Uterus (tissue), 4 donors: ENCODE data around the gene CEP89. TPM values are rescaled to one million over a fixed set of nuclear protein-coding genes. Genes with fewer than 3 reads are reported as not detected.
"Not testable (repeated sequence)": the region's sequence is repeated elsewhere in the genome, so short reads cannot be mapped to it uniquely, and the experiment has no call there.

Experiments
- DNase-seq, 2 donors: peaks; one replicate each; pipeline ENCODE4 v3.0.0-alpha.2; 2019 to 2020
- H3K27ac ChIP-seq, 2 donors: fragments of 200-600 bp; sonication (generic); 1 replicate in 1 of 2; 2 replicates in 1 of 2; pipeline ENCODE4 v1.5.1; 2016 to 2018
- H3K27me3 ChIP-seq, 2 donors: fragments of 200-600 bp; sonication (generic); one replicate each; pipeline ENCODE4 v1.5.1; 2018 to 2019; ENCODE audit warnings: control low read depth in 1 of 2
- H3K36me3 ChIP-seq, 2 donors: fragments of 200-600 bp; sonication (generic); one replicate each; pipeline ENCODE4 v1.5.1; 2019; ENCODE audit warnings: control low read depth in 1 of 2
- H3K4me1 ChIP-seq, 2 donors: fragments of 200-600 bp; sonication (generic); one replicate each; pipeline ENCODE4 v1.5.1; 2018 to 2019; ENCODE audit warnings: control low read depth in 1 of 2
- H3K4me3 ChIP-seq, 2 donors: fragments of 200-600 bp; sonication (generic); 1 replicate in 1 of 2; 2 replicates in 1 of 2; pipeline ENCODE4 v1.5.1; 2018 to 2019; ENCODE audit warnings: mild to moderate bottlenecking in 1 of 2
- H3K9me3 ChIP-seq, 2 donors: fragments of 200-600 bp; sonication (generic); one replicate each; pipeline ENCODE4 v1.5.1; 2019; ENCODE audit warnings: control low read depth in 1 of 2
- POLR2A ChIP-seq, 2 donors: fragments of 450-650 bp; IDR thresholded peaks; one replicate each; pipeline ENCODE4 v1.6.1; 2016; ENCODE audit warnings: antibody characterized with exemption in 2 of 2, mild to moderate bottlenecking in 1 of 2, moderate library complexity in 1 of 2
- intact Hi-C: fragments of 100-400 bp; cut with DNase I; formaldehyde crosslinking; loops from one replicate; pipeline ENCODE4 v1.15.1; 2023; ENCODE audit warnings: low total_unique reads
- total RNA-seq, 4 donors: library from RNA; depleted of rRNA in 3 of 4; stranded (reverse); fragments of >200 nt in 3 of 4; gene quantifications; one replicate each; pipeline versions ENCODE4 v1.1.0 to v1.2.4, GENCODE V29; 2014 to 2023
- TF ChIP-seq, protein P1 (sequence below), 4 experiments: fragments of 200-600 bp in 2 of 4; fragments of 450-650 bp in 2 of 4; sonication (generic) in 2 of 4; IDR thresholded peaks; one replicate each; pipeline ENCODE4 v1.5.1; 2016 to 2019; ENCODE audit warnings: antibody characterized with exemption in 4 of 4, mild to moderate bottlenecking in 2 of 4, moderate library complexity in 1 of 4
- donor health status: DM: yes; HTN: yes; CAD: no.

The CEP89 gene
- total RNA-seq, 4 donors from 2014 or later = 5.1 to 29.2 (median 10.6) TPM

DNA sequence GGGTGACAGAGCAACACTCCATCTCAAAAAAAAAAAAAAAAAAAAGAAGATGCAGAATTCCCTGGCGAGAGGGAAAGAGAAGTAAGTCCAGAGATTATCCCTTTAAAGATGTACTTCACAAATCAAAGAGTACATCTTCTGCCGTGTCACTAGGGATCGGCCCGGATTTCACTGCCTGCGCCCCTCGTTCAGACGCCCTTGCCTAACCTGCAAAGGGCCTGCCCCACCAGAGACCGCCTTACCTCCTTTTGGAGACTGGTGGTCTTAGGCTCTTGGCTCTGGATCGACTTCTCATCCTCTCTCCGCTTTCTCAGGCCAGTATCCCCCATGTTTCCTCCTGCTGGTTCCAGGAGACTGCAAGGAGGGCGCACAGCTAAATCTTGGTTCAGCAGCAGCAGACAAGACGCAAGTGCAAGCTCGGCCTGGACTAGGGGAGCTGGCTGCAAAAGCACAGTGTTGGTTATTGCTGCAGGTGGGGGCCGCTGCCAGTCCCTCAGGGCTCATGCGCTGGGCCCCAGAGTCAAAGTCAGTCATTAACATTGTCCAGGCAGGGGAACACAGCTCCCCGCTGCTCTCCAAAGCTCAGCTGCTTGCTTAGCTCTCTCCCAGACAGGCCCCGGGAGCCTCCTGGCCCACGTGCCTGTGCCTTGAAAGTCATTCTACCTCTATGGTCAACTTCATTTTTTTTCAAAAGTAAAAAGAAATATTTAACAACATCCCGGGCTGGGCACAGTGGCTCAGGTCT is 103.4 kb downstream of the CEP89 start:
- no peak for TF ChIP-seq POLR2A (IDR thresholded peaks at IDR 0.05)
- TF ChIP-seq, protein P1, sequence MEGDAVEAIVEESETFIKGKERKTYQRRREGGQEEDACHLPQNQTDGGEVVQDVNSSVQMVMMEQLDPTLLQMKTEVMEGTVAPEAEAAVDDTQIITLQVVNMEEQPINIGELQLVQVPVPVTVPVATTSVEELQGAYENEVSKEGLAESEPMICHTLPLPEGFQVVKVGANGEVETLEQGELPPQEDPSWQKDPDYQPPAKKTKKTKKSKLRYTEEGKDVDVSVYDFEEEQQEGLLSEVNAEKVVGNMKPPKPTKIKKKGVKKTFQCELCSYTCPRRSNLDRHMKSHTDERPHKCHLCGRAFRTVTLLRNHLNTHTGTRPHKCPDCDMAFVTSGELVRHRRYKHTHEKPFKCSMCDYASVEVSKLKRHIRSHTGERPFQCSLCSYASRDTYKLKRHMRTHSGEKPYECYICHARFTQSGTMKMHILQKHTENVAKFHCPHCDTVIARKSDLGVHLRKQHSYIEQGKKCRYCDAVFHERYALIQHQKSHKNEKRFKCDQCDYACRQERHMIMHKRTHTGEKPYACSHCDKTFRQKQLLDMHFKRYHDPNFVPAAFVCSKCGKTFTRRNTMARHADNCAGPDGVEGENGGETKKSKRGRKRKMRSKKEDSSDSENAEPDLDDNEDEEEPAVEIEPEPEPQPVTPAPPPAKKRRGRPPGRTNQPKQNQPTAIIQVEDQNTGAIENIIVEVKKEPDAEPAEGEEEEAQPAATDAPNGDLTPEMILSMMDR (IDR thresholded peaks at IDR 0.05) = no peak
- no peaks in the 10 kb centered on the region for H3K9me3 ChIP-seq
- no peaks in the 10 kb centered on the region for H3K4me1 ChIP-seq
- H3K36me3 ChIP-seq = no peaks in the 10 kb centered on the region
- DNase-seq = no peak
- intact Hi-C loops = no loop called here
- H3K27me3 ChIP-seq = no peaks in the 10 kb centered on the region
- no peak overlapping the region for H3K27ac ChIP-seq
- no peak overlapping the region for H3K4me3 ChIP-seq

DNA sequence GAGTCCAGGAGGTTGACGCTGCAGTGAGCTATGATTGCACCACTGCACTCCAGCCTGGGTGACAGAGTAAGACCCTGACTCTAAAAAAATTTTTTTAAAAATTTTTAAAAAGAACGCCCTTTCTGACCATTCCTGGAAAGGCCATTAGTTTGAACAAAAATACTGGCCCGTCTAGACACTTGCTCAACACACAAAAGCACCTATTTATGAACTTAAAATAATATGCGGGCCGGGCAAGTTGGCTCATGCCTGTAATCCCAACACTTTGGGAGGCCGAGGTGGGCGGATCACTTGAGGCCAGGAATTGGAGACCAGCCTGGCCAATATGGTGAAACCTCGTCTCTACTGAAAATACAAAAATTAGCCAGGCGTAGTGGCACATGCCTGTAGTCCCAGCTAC is 104.3 kb downstream of the CEP89 start:
- H3K9me3 ChIP-seq, H3K36me3 ChIP-seq, H3K4me1 ChIP-seq, DNase-seq, H3K27me3 ChIP-seq, intact Hi-C loops, H3K27ac ChIP-seq, H3K4me3 ChIP-seq: not testable (repeated sequence)

DNA sequence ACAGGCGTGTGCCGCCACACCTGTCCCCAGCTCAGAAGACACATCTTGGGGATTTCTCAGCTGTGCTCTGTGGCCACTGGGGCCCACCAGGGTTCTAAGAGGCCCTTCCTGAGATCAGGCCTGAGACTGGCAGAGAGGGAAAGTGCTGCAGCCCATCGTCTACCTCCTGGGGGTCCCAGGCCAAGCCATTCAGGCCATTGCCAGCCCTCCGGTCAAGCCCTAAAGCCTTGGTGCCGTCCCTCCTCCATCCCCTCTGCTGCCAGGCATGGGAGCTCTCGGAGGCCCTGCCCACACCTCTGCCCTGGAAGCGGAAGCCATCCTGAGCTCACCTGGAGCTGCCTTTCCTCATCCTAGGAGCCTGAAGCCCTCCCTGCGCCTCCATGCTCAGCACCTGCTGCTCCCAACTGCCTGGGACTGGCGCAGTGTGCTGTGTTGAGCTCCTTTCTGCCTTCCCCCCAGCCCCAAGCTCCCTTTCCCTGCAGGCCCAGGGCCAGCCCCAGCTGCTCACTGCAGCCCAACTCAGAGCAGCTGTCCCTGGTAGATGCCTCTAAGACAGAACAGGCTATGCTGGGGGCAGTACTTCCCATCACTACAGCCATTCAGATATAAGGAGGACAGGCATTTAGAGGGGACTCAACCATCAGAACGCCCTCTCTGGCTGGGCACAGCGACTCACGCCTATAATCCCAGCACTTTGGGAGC is 105.0 kb downstream of the CEP89 start:
- no peaks in the 10 kb centered on the region for H3K9me3 ChIP-seq
- no peak overlapping the region for H3K4me3 ChIP-seq
- TF ChIP-seq, protein P1 (IDR thresholded peaks at IDR 0.05) = no peak
- no peak for TF ChIP-seq POLR2A (IDR thresholded peaks at IDR 0.05)
- H3K36me3 ChIP-seq = no peaks in the 10 kb centered on the region
- H3K27ac ChIP-seq = no peak overlapping the region
- no peaks in the 10 kb centered on the region for H3K27me3 ChIP-seq
- intact Hi-C loops = no loop called here
- no peaks in the 10 kb centered on the region for H3K4me1 ChIP-seq
- DNase-seq = no peak

DNA sequence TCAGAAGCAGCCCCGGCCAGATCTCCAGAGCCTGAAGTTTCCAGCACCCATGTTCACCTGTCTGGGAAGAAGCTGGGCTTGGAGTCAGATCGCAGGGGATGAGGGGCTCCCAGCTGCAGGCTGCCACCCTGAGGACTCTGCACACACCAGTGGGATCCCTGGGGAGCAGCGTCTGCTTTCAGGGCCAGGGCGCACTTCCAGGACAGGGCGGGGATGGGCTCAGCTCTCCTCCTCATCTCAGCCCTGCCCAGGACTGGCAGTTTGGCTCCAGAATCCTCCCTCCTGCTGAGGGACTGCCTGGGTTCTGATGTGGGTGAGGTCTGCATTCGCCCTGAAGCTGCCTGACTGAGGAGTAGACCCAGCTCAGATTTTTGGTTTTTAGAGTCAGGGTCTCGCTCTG is 105.7 kb downstream of the CEP89 start:
- Histone ChIP-seq H3K4me1 (no peaks in the 10 kb centered on the region), H3K27ac (no peak overlapping the region), H3K9me3 (no peaks in the 10 kb centered on the region), H3K36me3 (no peaks in the 10 kb centered on the region), H3K4me3 (no peak overlapping the region), H3K27me3 (no peaks in the 10 kb centered on the region)
- intact Hi-C loops = no loop called here
- DNase-seq = no peak
- TF ChIP-seq, protein P1 (IDR thresholded peaks at IDR 0.05) = no peak
- TF ChIP-seq POLR2A (IDR thresholded peaks at IDR 0.05) = no peak

DNA sequence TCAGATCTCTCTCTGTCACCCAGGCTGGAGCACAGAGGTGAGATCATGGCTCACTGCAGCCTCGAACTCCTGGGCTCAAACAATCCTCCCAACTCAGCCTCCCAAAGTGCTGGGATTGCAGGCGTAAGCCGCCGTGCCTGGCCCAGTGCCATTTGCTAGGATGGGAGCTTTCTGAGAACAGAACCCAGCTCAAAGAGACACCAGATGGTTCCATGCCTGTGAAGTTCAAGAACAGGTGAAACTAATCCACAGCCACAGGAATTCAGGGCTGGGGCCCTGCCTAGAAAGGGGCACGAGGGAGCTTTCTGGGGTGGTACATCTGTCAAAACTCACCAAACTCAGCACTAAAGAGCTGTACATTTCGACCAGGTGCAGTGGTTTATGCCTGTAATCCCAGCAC is 106.4 kb downstream of the CEP89 start:
- DNase-seq = no peak
- no peaks in the 10 kb centered on the region for H3K4me1 ChIP-seq
- no peak overlapping the region for H3K27ac ChIP-seq
- H3K27me3 ChIP-seq = no peaks in the 10 kb centered on the region
- intact Hi-C loops = no loop called here
- TF ChIP-seq, protein P1 (IDR thresholded peaks at IDR 0.05) = no peak
- no peak for TF ChIP-seq POLR2A (IDR thresholded peaks at IDR 0.05)
- H3K36me3 ChIP-seq = no peaks in the 10 kb centered on the region
- H3K4me3 ChIP-seq = no peak overlapping the region
- no peaks in the 10 kb centered on the region for H3K9me3 ChIP-seq
